ENCODE data around the gene BTBD10.

The BTBD10 gene

GRCh38 chr11:13462901-13463778, at the start of gene BTBD10:
Gene BTBD10 (minus strand): TSS chr11:13463222. CDS start chr11:13445124, 18,098 bp downstream.
- DNase-seq (ENCODE audit: low read depth), result peak; percentile 90

DNA sequence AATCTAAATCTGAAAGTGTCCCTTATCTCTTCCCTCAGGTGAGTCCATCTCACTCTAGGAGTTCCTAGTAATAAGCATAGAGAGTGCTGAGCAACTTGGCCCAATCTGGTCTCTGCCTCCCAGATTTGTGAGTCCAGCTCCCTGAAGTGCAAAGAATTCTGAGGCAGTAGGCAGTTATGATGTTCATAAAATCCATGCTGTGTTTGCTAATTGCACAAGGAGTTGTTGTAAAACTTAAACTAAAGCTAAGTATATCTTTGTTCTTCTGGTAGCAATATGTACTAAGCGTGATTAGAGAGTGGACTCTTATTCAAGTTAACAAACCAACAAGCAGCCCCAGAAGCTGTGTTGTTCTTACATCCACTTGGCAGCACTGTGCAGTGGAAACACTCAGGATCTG, 40.4 kb upstream of the BTBD10 start:
- no peak for DNase-seq (ENCODE audit: low read depth)

DNA sequence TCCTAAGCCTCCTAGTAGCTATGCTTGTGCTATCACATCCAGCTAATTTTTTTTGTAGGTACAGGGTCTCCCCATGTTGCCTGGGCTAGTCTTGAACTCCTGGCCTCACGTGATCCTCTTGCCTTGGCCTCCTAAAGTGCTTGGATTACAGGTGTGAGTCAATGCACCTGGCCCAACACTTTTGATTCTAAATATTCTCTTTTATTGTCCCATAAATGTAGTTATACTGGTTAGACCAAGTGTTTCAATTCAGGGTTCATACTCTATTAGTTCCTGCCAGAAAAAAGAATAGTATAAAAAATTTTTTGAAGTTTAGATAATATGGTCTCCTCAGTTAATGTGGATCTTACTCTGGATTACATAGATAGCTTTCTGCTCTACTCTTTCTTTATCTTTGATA, 39.5 kb upstream of the BTBD10 start:
- no peak for DNase-seq (ENCODE audit: low read depth)

- DNase-seq (ENCODE audit: low read depth), result no peak
Observed at GRCh38 chr11:13495929-13496328, 32.9 kb upstream of the BTBD10 start, which contains the start of gene PTH. Gene PTH (minus strand): TSS chr11:13495997. CDS start chr11:13492855, 3,142 bp downstream.

DNA sequence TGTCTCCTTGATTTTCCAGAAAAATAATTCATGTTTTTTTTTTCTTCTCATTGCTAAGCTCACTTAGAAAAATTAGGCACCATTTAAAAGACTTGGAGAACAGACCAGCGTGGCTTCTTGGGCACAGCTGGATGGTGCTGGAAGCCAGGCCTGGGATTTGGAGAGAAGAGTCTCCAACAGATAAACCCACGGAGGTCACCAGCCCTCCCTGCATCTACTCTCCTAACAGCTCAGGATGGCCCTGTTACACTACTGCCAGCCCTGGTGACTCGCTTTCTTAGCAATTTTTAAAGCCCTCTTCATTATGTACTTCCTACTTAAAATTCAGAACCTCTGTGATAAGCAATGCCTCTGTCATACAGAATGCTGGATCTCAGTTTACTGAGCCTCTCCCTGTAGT, 31.0 kb upstream of the BTBD10 start:
- DNase-seq (ENCODE audit: low read depth), result no peak

- DNase-seq (ENCODE audit: low read depth), result peak; percentile 6
Observed at GRCh38 chr11:13487661-13488030, 24.6 kb upstream of the BTBD10 start.

DNA sequence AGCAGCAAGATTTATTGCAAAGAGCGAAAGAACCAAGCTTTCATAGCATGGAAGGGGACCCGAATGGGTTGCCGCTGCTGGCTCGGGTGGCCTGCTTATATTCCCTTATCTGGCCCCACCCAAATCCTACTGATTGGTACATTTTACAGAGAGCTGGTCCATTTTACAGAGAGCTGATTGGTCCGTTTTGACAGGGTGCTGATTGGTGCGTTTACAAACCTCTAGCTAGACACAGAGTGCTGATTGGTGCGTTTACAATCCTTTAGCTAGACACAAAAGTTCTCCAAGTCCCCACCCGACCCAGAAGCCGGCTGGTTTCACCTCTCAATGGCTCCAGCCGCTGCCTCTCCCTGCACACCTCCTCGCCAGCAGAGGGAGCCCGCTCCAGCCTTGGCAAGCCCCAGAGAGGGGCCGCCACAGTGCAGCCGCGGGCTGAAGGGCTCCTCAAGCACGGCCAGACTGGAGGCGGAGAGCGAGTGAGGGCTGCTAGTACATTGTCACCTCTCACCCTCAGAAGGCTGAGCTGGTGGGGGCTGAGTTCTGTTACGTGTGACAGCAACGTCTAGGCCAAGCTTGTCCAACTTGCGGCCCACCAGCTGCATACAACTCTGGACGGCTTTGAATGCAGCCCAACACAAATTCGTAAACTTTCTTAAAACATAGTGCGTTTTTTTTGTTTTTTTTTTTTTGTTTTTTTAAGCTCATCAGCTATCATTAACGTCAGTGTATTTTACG, 24.1 kb upstream of the BTBD10 start:
- DNase-seq (ENCODE audit: low read depth), result peak; percentile 62

GRCh38 chr11:13480198-13480597, 17.2 kb upstream of the BTBD10 start:
- no peak for DNase-seq (ENCODE audit: low read depth)

GRCh38 chr11:13479688-13480087, 16.7 kb upstream of the BTBD10 start:
- DNase-seq (ENCODE audit: low read depth), result no peak

DNA sequence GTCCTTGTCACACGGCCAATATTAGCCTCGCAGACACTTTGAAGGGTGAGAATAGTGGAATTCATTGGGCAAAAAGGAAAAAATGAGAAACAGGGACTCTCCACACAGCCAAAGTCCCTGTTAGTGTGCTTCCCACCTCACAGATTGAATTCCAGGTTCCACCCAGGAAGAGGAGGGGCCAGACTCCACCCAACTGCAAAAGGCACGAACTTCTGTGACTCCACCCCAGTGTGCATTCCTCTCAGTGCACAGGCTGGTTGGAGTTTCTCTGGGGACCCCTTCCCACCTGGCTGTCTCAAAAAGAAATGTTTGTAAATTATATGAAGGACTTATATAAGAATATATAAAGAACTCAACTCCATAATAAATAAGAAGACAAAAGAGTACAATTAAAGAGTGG, 12.1 kb upstream of the BTBD10 start:
- DNase-seq (ENCODE audit: low read depth), result no peak

DNA sequence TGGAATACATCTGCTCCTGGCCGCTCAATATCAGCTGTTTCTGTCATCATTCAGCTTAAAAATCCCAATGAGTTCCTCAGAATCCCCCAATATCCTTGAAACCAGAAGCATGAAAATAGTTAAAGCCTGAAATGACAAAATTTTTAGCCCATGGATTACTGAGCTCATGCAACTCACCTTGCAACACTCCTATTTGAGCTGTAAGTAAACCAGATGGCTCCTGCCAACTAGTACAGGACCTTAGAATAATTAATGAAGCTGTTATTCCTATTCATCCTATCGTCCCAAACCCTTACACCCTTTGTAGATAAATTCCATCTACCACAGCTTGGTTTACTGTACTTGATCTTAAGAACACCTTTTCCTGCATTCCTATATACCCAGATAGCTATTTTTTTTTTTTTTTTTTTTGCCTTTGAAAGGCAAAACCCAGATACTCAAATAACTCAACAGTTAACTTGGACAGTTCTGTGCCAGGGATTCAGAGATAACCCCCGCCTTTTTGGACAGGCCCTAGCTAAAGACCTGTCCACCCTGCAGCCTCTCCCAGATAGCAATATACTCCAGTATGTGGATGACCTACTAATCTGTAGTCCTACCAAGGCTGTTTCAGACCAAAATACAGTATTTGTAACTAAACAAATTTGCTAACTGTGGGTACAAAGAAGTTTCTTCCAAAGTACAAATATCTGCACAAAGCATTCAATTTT, 10.1 kb upstream of the BTBD10 start:
- no peak for DNase-seq (ENCODE audit: low read depth)

DNA sequence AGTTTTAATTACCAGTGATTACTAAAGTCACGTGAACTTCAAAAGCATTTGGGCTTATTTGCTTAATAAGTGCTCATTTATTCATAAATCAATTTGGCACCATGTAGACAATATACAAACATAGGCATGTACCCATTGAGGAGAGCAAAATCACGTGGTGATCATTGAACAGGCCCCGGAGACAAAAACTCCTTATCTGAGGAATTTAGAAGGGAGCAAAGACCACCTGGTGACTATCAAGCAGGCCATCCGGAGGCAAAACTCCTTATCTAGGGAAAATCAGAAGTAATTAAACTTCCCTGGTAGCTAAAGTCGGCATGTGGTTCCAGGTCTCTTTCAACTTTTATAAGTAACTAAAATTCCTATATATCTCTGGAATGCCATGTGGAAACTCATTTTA, 5.7 kb upstream of the BTBD10 start:
- no peak for DNase-seq (ENCODE audit: low read depth)

DNA sequence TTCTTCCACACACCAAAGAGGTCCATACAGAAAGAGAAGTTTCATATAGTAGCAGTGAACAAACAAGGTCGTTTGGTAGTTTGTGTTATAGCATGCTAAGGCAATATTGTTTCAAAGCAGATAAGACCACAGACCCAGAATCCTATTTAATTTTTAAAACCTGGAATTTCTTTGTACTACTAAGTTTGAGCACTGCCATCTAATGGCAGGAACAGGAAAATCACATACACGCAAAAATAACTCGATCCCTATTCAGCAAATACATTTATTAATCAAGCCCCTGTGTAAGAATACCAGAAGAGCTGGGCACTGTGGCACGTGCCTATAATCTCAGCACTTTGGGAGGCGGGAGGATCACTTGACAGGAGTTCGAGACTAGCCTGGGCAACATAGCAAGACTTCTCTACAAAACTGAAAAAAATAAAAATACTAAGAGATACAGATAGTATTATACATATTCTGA, 2.9 kb upstream of the BTBD10 start:
- no peak for DNase-seq (ENCODE audit: low read depth)

DNA sequence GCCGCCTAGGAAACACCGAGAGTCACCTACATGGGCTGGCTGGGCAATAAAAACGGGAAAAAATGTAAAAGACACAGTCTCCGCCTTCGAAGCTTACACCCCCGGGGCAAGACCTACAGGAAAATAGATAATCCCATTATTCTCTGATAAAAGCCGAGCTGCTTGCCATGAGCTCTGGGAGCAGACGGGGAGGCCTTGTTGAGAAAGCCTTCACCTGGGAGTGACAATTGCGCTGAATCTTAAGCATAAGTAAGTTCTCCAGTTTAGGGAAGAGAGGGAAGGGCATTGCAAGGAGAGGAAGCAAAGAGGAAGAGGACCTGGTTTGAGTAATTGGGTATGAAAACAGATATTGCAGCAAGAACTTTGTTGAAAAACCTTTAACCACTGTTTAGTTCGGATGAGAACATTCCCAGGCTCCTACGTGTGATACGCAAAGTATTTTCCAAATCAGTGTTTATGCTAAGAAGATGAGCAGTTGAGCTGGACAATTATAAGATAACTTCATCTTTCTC, 813 bp upstream of the BTBD10 start:
- no peak for DNase-seq (ENCODE audit: low read depth)

DNA sequence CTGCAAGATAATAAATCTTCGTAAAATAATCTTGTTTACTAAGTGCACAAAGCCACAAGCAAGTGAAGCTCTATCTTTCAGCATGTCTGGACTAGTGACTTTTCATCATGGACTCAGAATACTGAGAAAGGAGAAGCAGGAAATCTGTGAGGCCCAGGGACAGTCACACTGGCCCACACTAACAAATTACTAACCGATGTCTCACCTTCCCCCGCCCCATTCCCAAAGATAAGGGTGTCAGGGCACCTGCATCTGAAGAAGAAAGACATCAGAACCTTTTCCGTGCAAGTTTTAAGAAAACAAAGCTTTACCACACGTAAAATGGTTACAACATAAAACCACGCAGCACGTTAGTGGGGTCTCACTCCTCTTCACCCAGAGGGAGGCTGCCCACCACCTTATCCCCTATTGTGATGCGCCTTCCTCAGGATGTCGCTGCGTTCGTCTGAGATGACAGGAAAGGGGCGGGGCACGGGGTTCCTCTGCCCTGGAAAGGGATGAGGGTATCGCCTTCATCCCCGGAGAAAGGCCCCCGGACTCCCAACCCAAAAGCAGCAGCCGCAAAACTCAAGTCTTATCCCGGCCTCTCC, 616 bp downstream of the BTBD10 start:
- peak; percentile 41 for DNase-seq (ENCODE audit: low read depth)

GRCh38 chr11:13461291-13461690, 1.7 kb downstream of the BTBD10 start:
- no peak for DNase-seq (ENCODE audit: low read depth)

DNA sequence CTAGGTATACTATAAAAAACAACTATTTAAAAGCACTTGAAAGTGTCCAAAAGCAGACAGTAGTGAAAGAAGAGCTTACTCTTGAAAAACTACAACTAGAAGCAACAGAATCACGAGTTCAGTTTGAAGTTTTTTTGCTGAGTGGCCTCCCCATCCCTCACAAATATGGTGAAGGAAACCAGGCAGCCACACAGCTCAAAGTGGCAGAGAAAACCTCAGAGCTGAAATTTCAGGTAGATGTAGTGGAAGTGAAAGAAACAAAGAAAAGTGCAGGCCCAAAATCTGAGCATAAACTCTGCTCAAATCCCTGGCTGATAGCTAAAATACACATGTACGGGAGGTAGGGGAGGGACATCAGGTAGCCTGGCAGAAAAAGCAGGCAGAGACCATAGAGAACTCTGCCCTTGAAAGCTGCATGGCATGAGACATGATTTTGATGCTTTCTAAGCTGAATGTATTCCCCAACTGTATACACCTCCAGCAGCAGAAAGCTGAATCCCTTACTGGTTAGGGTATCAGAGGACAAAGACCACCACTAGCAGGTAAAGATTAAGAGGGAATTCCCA, 12.1 kb downstream of the BTBD10 start:
- DNase-seq (ENCODE audit: low read depth), result no peak

- no peak for DNase-seq (ENCODE audit: low read depth)
Observed at GRCh38 chr11:13449522-13449921, 13.5 kb downstream of the BTBD10 start.

- no peak for DNase-seq (ENCODE audit: low read depth)
Observed at GRCh38 chr11:13448876-13449275, 14.1 kb downstream of the BTBD10 start.

GRCh38 chr11:13446444-13446843, 16.6 kb downstream of the BTBD10 start:
- DNase-seq (ENCODE audit: low read depth), result no peak

DNA sequence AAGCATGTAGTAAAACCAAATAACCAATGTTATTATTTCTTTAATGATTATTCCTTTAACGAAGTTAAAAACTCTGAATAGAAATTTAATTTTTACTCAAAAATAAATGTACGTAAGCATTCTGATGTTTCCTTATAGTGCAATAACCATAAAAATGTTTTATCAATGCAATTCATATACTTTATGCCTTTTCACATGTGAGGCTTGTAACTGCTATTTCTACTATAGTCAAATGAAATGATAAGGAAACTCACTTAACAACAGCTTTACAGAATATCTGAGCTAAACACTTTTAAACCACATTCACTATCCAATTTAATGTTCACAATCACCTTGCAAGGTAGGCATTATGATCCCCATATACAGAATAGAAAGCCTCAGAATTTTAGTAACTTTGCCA, 17.4 kb downstream of the BTBD10 start:
- DNase-seq (ENCODE audit: low read depth), result no peak
